Measurements from ENCODE around the gene LYRM4.

LYRM4 gene

DNA sequence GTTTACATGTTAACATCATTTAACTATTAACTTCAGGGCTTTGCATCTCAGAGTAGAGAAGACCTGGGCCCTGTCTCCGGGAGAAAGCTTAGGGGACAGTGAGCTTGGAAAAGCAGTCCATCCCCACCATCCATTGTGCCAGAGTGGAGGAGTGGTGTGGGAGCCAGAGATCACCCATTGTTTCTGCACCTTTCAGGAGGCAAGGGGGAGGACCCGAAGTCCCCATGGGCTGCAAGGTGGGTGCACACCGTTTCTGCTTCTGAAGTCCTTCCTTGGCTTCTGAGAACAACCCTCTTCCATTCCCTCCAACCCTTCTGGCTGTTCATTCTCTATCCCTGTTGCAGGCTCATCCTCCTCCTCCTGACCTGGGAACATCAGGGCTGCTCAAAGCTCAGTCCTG is 179.6 kb downstream of the LYRM4 start:
- TF ChIP-seq POLR2AphosphoS5 (IDR thresholded peaks at IDR 0.05; ENCODE audit: low read depth, low read length) (no peak), FOXP2 (optimal IDR thresholded peaks at IDR 0.05; ENCODE audit: borderline replicate concordance, extremely low read depth, extremely low read length, insufficient read depth) (no peak), TAF1 (IDR thresholded peaks at IDR 0.05; ENCODE audit: borderline replicate concordance, insufficient read depth, low read length) (no peak), SIN3A (IDR thresholded peaks at IDR 0.05; ENCODE audit: borderline replicate concordance, insufficient read depth, low read length) (no peak)
- TF ChIP-seq, protein P1, sequence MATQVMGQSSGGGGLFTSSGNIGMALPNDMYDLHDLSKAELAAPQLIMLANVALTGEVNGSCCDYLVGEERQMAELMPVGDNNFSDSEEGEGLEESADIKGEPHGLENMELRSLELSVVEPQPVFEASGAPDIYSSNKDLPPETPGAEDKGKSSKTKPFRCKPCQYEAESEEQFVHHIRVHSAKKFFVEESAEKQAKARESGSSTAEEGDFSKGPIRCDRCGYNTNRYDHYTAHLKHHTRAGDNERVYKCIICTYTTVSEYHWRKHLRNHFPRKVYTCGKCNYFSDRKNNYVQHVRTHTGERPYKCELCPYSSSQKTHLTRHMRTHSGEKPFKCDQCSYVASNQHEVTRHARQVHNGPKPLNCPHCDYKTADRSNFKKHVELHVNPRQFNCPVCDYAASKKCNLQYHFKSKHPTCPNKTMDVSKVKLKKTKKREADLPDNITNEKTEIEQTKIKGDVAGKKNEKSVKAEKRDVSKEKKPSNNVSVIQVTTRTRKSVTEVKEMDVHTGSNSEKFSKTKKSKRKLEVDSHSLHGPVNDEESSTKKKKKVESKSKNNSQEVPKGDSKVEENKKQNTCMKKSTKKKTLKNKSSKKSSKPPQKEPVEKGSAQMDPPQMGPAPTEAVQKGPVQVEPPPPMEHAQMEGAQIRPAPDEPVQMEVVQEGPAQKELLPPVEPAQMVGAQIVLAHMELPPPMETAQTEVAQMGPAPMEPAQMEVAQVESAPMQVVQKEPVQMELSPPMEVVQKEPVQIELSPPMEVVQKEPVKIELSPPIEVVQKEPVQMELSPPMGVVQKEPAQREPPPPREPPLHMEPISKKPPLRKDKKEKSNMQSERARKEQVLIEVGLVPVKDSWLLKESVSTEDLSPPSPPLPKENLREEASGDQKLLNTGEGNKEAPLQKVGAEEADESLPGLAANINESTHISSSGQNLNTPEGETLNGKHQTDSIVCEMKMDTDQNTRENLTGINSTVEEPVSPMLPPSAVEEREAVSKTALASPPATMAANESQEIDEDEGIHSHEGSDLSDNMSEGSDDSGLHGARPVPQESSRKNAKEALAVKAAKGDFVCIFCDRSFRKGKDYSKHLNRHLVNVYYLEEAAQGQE (IDR thresholded peaks at IDR 0.05; ENCODE audit: insufficient read depth in 1 of 2, low read depth in 2 of 2, low read length in 2 of 2) = no peak

DNA sequence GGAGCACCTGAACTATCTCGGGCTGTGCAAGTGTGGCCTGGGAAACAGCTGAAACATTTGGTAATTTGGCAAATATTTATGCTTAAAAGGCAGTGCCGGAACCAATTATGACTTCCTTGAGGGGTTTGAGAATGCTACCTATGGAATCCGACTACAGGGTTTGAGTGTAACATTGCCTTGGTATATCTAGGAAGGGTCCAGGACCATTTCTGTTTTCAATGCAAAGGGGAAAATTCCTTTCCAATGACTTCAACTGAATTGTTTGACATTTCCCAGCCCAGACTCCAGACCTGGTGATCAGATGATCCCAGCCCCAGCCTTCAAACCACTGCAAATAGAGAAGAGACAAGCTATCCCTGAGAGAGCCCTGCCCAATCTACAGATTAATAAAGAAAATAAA is 180.2 kb downstream of the LYRM4 start:
- no peak for TF ChIP-seq POLR2AphosphoS5 (IDR thresholded peaks at IDR 0.05; ENCODE audit: low read depth, low read length)
- TF ChIP-seq SIN3A (IDR thresholded peaks at IDR 0.05; ENCODE audit: borderline replicate concordance, insufficient read depth, low read length) = no peak
- TF ChIP-seq TAF1 (IDR thresholded peaks at IDR 0.05; ENCODE audit: borderline replicate concordance, insufficient read depth, low read length) = no peak
- no peak for TF ChIP-seq FOXP2 (optimal IDR thresholded peaks at IDR 0.05; ENCODE audit: borderline replicate concordance, extremely low read depth, extremely low read length, insufficient read depth)
- TF ChIP-seq, protein P1 (IDR thresholded peaks at IDR 0.05; ENCODE audit: insufficient read depth in 1 of 2, low read depth in 2 of 2, low read length in 2 of 2) = no peak

DNA sequence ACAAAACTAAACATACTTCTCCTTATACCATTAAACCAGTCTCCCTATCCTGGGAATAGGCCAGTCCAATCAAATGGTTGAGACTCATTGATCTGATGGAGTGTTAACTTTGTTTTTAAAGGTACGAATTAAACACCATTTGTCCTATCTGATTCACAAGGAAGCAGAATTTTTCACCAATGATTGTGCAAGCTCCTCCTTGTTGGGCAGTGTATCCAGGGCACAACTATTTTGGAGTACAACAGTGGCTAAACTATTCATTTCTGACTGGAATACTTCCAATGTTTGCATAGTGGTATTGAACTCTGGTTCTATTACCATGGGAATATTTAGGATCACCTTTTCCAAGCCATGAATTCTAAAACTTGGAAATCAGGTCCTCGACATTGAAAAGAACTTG is 181.1 kb downstream of the LYRM4 start:
- TF ChIP-seq TAF1 (IDR thresholded peaks at IDR 0.05; ENCODE audit: borderline replicate concordance, insufficient read depth, low read length) = no peak
- TF ChIP-seq SIN3A (IDR thresholded peaks at IDR 0.05; ENCODE audit: borderline replicate concordance, insufficient read depth, low read length) = no peak
- TF ChIP-seq, protein P1 (IDR thresholded peaks at IDR 0.05; ENCODE audit: insufficient read depth in 1 of 2, low read depth in 2 of 2, low read length in 2 of 2) = no peak
- no peak for TF ChIP-seq POLR2AphosphoS5 (IDR thresholded peaks at IDR 0.05; ENCODE audit: low read depth, low read length)

DNA sequence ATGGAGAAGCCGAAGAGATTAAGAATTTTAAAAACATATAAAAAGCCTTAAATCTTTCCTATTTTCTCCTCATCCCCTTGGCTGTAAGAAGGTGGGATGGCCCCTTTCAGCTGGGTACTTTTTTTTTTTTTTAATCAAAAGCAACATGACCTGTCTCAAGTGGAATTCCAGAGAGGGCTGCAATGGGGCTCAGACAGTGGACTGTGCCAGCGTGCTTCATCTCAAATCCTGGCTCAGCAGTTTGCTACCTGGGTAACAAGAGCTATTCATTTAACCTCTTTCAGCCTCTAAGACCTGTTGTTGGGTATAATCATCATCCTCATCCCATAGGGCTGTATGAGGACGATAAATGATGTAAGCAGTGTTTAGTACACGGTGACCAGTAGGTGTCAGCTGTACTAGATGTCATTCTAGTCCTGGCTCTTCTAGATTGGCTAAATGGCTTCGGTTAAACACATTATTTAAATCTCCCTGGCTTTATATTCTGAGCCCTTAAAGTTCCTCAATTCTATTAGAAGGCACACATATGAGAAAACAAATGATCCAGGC is 182.6 kb downstream of the LYRM4 start:
- TF ChIP-seq FOXP2 (optimal IDR thresholded peaks at IDR 0.05; ENCODE audit: borderline replicate concordance, extremely low read depth, extremely low read length, insufficient read depth) (no peak), SIN3A (IDR thresholded peaks at IDR 0.05; ENCODE audit: borderline replicate concordance, insufficient read depth, low read length) (no peak), POLR2AphosphoS5 (IDR thresholded peaks at IDR 0.05; ENCODE audit: low read depth, low read length) (no peak), TAF1 (IDR thresholded peaks at IDR 0.05; ENCODE audit: borderline replicate concordance, insufficient read depth, low read length) (no peak)
- TF ChIP-seq, protein P1 (IDR thresholded peaks at IDR 0.05; ENCODE audit: insufficient read depth in 1 of 2, low read depth in 2 of 2, low read length in 2 of 2) = no peak

DNA sequence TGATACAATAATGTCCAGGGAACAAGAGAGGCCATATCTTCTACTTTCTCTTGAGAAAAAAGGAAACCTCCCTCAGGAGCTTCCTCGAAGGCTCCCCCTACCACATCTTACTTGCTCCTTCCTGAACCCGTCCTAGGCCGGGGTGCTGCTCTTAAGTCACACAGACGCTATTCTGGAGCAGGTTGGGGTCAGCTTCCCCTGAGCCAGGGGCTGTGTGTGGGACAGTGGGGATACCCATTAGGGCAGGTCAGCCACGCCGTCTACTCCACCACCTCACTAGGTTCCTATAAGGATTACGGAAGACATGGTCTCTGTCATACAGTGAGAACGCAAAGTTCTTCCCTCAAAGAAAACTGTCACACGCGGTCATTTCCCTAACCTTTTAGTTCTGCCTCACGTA is 183.8 kb downstream of the LYRM4 start:
- TF ChIP-seq, protein P1 (IDR thresholded peaks at IDR 0.05; ENCODE audit: insufficient read depth in 1 of 2, low read depth in 2 of 2, low read length in 2 of 2) = no peak
- TF ChIP-seq POLR2AphosphoS5 (IDR thresholded peaks at IDR 0.05; ENCODE audit: low read depth, low read length) (no peak), FOXP2 (optimal IDR thresholded peaks at IDR 0.05; ENCODE audit: borderline replicate concordance, extremely low read depth, extremely low read length, insufficient read depth) (no peak), SIN3A (IDR thresholded peaks at IDR 0.05; ENCODE audit: borderline replicate concordance, insufficient read depth, low read length) (no peak), TAF1 (IDR thresholded peaks at IDR 0.05; ENCODE audit: borderline replicate concordance, insufficient read depth, low read length) (no peak)
